ENCODE data around the gene VPS4A. TPM values are rescaled to one million over a fixed set of nuclear protein-coding genes. Genes with fewer than 3 reads are reported as not detected.

The VPS4A gene
- total and polyA plus RNA-seq, 2 donors, result 15.1 to 28.4 TPM

DNA sequence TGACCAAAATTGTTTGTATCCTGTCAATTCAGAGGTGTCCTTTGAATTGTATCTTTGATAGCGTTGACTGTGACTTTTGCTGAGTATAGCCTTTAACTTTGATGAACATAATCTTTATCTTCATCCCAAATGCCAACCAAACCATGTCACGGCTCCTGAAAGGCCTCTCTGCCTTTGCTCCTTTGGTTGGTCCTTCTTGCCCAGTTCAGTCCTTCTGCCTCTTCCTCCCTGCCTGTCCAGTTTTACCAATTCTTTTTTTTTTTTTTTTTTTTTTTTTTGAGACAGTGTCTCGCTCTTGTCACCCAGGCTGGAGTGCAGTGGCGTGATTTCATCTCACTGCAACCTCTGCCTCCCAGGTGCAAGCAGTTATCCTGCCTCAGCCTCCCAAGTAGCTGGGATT, 12.9 kb upstream of the VPS4A start:
- no peak for DNase-seq (ENCODE audit: low read depth in 6 of 9, low spot score in 9 of 9)
- Histone ChIP-seq H3K27ac (ENCODE audit: low read depth in 1 of 2, low read length in 1 of 2) (no peak overlapping the region), H3K27me3 (ENCODE audit: control insufficient read depth in 2 of 2, insufficient read depth in 1 of 2, low read length in 1 of 2) (no peaks in the 10 kb centered on the region), H3K4me1 (ENCODE audit: control insufficient read depth in 2 of 2, insufficient read depth in 2 of 2, low read length in 2 of 2) (no peaks in the 10 kb centered on the region), H3K9me3 (ENCODE audit: control insufficient read depth in 2 of 2, insufficient read depth in 1 of 2, low read length in 1 of 2) (no peaks in the 10 kb centered on the region), H3K4me3 (ENCODE audit: low read length in 2 of 2) (no peak overlapping the region), H3K36me3 (ENCODE audit: control insufficient read depth in 2 of 2, insufficient read depth in 2 of 2, low read length in 1 of 2) (peaks cover 12% of the 10 kb centered on the region in 2 donors)
- WGBS, result 98% methylated on average over 4 of the region's 4 CpGs

DNA sequence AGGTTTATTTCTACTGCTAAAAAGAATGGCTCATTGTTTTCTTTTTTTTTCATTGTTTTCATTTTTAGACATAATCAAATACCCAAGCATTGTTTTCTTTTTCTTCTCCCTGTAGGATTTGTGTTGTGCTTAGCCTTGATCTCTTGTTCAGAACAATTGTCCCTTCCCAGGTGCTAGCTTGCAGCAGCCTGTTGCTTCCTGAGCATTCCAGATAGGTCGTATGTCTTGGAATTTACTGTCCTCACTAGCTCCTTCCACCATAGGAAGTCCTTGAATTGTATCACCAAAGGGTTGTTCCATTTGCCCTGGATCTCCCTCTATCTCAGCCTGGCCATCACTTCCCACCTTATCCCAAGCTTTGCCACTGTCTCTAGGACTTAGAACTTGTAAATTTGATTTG, 10.0 kb upstream of the VPS4A start:
- Histone ChIP-seq H3K9me3 (ENCODE audit: control insufficient read depth in 2 of 2, insufficient read depth in 1 of 2, low read length in 1 of 2) (no peaks in the 10 kb centered on the region), H3K36me3 (ENCODE audit: control insufficient read depth in 2 of 2, insufficient read depth in 2 of 2, low read length in 1 of 2) (peaks cover 12% of the 10 kb centered on the region in 2 donors), H3K4me1 (ENCODE audit: control insufficient read depth in 2 of 2, insufficient read depth in 2 of 2, low read length in 2 of 2) (no peaks in the 10 kb centered on the region), H3K4me3 (ENCODE audit: low read length in 2 of 2) (no peak overlapping the region), H3K27ac (ENCODE audit: low read depth in 1 of 2, low read length in 1 of 2) (no peak overlapping the region), H3K27me3 (ENCODE audit: control insufficient read depth in 2 of 2, insufficient read depth in 1 of 2, low read length in 1 of 2) (no peaks in the 10 kb centered on the region)
- no peak for DNase-seq (ENCODE audit: low read depth in 6 of 9, low spot score in 9 of 9)
- 96% methylated on average over 1 of the region's 1 CpG for WGBS

DNA sequence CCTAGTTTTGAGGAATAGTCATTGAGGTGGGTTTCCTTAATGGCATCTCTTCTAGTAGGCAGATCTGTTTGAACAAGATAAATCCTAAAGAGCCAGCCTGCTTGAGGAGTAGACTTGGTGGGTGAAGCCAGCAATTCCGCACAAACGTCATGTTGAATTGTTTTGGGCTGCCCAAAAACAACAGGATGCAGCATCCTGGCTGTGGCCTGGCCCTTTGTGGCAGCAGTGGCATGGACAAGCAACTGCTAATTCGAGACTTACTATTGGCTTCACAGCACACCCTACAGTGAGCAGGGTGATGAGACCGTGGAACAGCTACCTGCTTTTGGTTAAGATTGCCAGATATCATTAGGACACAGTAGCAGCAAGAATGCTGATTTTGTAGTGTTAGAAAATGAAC, 9.3 kb upstream of the VPS4A start:
- Histone ChIP-seq H3K27ac (ENCODE audit: low read depth in 1 of 2, low read length in 1 of 2) (no peak overlapping the region), H3K4me3 (ENCODE audit: low read length in 2 of 2) (no peak overlapping the region), H3K9me3 (ENCODE audit: control insufficient read depth in 2 of 2, insufficient read depth in 1 of 2, low read length in 1 of 2) (no peaks in the 10 kb centered on the region), H3K36me3 (ENCODE audit: control insufficient read depth in 2 of 2, insufficient read depth in 2 of 2, low read length in 1 of 2) (peaks cover 12% of the 10 kb centered on the region in 2 donors), H3K27me3 (ENCODE audit: control insufficient read depth in 2 of 2, insufficient read depth in 1 of 2, low read length in 1 of 2) (no peaks in the 10 kb centered on the region), H3K4me1 (ENCODE audit: control insufficient read depth in 2 of 2, insufficient read depth in 2 of 2, low read length in 2 of 2) (no peaks in the 10 kb centered on the region)
- over 99% methylated on average over 4 of the region's 4 CpGs for WGBS
- no peak for DNase-seq (ENCODE audit: low read depth in 6 of 9, low spot score in 9 of 9)

DNA sequence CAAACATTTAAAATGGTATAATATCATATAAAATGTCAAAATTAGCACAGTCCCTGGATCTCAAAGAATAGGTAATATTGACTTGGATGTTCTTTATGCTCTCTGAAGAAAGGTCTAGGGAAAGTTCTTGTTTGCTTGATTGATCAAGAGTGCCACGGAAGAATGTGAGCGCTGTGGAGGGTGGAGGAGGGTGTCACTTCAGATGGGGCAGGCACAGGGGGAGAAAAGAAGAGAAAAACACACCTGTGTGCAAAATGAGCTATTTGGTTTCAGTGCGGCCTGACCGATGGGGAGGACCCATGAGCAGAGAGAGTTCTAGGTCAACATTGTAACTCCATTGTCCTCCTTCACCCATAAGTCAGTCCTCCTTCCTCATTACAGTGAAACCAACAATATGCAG, 8.8 kb upstream of the VPS4A start:
- H3K9me3 ChIP-seq (ENCODE audit: control insufficient read depth in 2 of 2, insufficient read depth in 1 of 2, low read length in 1 of 2), result no peaks in the 10 kb centered on the region
- DNase-seq (ENCODE audit: low read depth in 6 of 9, low spot score in 9 of 9), result no peak
- H3K27me3 ChIP-seq (ENCODE audit: control insufficient read depth in 2 of 2, insufficient read depth in 1 of 2, low read length in 1 of 2), result no peaks in the 10 kb centered on the region
- H3K27ac ChIP-seq (ENCODE audit: low read depth in 1 of 2, low read length in 1 of 2), result no peak overlapping the region
- peaks cover 12% of the 10 kb centered on the region in 2 donors for H3K36me3 ChIP-seq (ENCODE audit: control insufficient read depth in 2 of 2, insufficient read depth in 2 of 2, low read length in 1 of 2)
- H3K4me3 ChIP-seq (ENCODE audit: low read length in 2 of 2), result no peak overlapping the region
- 98% methylated on average over 4 of the region's 4 CpGs for WGBS
- H3K4me1 ChIP-seq (ENCODE audit: control insufficient read depth in 2 of 2, insufficient read depth in 2 of 2, low read length in 2 of 2), result no peaks in the 10 kb centered on the region

DNA sequence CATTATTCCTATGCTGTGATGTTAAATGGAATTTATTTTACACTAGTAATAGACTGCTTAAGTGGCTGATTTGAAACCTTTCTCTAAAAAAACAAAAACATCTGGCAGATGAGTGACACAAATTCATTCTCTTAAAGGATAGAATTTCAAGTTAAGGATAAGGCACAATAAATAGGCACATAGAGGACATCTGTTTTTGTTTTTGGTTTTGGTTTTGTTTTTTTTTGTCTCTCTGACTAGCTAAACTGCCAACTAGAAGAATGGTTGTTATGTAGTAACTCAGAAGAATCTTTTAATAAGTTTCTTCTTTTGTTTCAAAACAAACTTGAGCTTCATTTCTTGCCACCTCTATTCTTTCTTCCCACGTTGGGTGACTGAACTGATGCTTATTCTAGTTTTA, 5.1 kb upstream of the VPS4A start:
- peaks cover 0 to 12% of the 10 kb centered on the region in 2 donors for H3K36me3 ChIP-seq (ENCODE audit: control insufficient read depth in 2 of 2, insufficient read depth in 2 of 2, low read length in 1 of 2)
- peaks cover 3 to 7% of the 10 kb centered on the region in 2 donors for H3K4me1 ChIP-seq (ENCODE audit: control insufficient read depth in 2 of 2, insufficient read depth in 2 of 2, low read length in 2 of 2)
- no peak overlapping the region for H3K4me3 ChIP-seq (ENCODE audit: low read length in 2 of 2)
- DNase-seq (ENCODE audit: low read depth in 6 of 9, low spot score in 9 of 9), result no peak
- peaks cover 0 to 7% of the 10 kb centered on the region in 2 donors for H3K9me3 ChIP-seq (ENCODE audit: control insufficient read depth in 2 of 2, insufficient read depth in 1 of 2, low read length in 1 of 2)
- WGBS, result 90% methylated on average over 1 of the region's 1 CpG
- no peak overlapping the region for H3K27ac ChIP-seq (ENCODE audit: low read depth in 1 of 2, low read length in 1 of 2)
- no peaks in the 10 kb centered on the region for H3K27me3 ChIP-seq (ENCODE audit: control insufficient read depth in 2 of 2, insufficient read depth in 1 of 2, low read length in 1 of 2)

DNA sequence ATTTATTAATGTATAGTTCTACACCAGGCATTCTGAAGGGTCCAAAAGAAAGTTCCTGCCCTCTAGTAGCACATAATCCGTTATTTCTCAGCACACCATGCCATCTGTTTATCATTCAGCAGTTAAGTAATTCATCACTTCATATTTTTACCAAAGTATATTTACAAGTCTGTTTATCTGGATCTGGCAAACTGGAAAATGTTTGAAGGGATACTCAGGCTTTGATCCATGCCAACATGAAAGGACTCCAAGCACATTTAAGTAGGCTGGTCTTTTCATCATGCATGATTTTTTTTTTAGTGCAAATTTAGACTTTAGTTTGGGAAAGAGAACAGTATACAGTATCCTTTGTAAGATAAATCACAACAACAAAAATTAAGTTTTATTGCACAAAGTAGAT, 4.1 kb upstream of the VPS4A start:
- Histone ChIP-seq H3K4me1 (ENCODE audit: control insufficient read depth in 2 of 2, insufficient read depth in 2 of 2, low read length in 2 of 2) (peaks cover 4 to 10% of the 10 kb centered on the region in 2 donors), H3K4me3 (ENCODE audit: low read length in 2 of 2) (no peak overlapping the region), H3K27ac (ENCODE audit: low read depth in 1 of 2, low read length in 1 of 2) (no peak overlapping the region), H3K27me3 (ENCODE audit: control insufficient read depth in 2 of 2, insufficient read depth in 1 of 2, low read length in 1 of 2) (no peaks in the 10 kb centered on the region), H3K9me3 (ENCODE audit: control insufficient read depth in 2 of 2, insufficient read depth in 1 of 2, low read length in 1 of 2) (peaks cover 0 to 7% of the 10 kb centered on the region in 2 donors), H3K36me3 (ENCODE audit: control insufficient read depth in 2 of 2, insufficient read depth in 2 of 2, low read length in 1 of 2) (peaks cover 0 to 4% of the 10 kb centered on the region in 2 donors)
- DNase-seq (ENCODE audit: low read depth in 6 of 9, low spot score in 9 of 9), result no peak
- 99% methylated on average over 1 of the region's 1 CpG for WGBS

DNA sequence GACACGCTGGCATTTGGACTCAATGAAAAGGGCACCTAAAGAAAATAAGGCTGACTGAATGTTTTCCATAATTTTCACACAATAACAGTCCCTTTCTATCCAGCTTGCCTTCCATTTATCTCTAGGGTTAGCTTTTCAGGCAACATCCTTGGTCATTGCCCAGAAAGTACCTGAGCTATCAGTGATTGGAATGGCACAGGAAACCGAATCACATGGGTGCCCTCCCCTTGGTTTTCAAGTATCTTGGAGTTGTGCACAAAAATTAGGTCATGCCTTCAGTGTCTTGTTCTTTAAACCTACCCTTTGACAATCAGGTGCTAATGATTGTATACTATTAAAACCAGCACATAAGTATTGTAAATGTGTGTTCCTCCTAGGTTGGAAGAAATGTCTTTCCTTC, 3.3 kb upstream of the VPS4A start:
- 98% methylated on average over 2 of the region's 2 CpGs for WGBS
- no peaks in the 10 kb centered on the region for H3K36me3 ChIP-seq (ENCODE audit: control insufficient read depth in 2 of 2, insufficient read depth in 2 of 2, low read length in 1 of 2)
- H3K4me1 ChIP-seq (ENCODE audit: control insufficient read depth in 2 of 2, insufficient read depth in 2 of 2, low read length in 2 of 2), result peaks cover 6 to 13% of the 10 kb centered on the region in 2 donors
- no peaks in the 10 kb centered on the region for H3K27me3 ChIP-seq (ENCODE audit: control insufficient read depth in 2 of 2, insufficient read depth in 1 of 2, low read length in 1 of 2)
- H3K4me3 ChIP-seq (ENCODE audit: low read length in 2 of 2), result no peak overlapping the region
- H3K9me3 ChIP-seq (ENCODE audit: control insufficient read depth in 2 of 2, insufficient read depth in 1 of 2, low read length in 1 of 2), result peaks cover 0 to 7% of the 10 kb centered on the region in 2 donors
- no peak for DNase-seq (ENCODE audit: low read depth in 6 of 9, low spot score in 9 of 9)
- no peak overlapping the region for H3K27ac ChIP-seq (ENCODE audit: low read depth in 1 of 2, low read length in 1 of 2)

DNA sequence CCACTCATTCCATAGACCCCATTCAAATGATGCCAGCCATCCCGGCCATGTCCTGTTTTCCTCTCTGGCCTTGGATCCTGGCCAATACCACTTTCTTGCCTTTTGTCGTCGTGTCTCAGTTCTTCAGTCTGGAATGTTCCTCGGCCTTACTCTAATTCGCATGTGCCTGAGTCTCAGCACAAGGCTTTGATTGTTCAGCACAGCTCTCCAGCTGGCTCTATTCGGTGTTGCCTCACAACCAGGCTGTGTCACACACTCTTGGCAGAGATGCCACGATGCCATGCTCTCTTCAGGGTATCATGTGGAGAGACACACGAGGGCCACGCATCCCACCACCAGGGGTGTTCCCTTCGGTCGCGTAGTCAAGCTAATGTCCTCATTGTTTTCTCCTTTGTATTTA, 1.8 kb upstream of the VPS4A start:
- WGBS, result 94% methylated on average over 12 of the region's 12 CpGs
- H3K9me3 ChIP-seq (ENCODE audit: control insufficient read depth in 2 of 2, insufficient read depth in 1 of 2, low read length in 1 of 2), result peaks cover 0 to 7% of the 10 kb centered on the region in 2 donors
- DNase-seq (ENCODE audit: low read depth in 6 of 9, low spot score in 9 of 9), result no peak
- peaks cover 4 to 7% of the 10 kb centered on the region in 2 donors for H3K36me3 ChIP-seq (ENCODE audit: control insufficient read depth in 2 of 2, insufficient read depth in 2 of 2, low read length in 1 of 2)
- no peak overlapping the region for H3K27ac ChIP-seq (ENCODE audit: low read depth in 1 of 2, low read length in 1 of 2)
- peaks cover 8 to 13% of the 10 kb centered on the region in 2 donors for H3K4me1 ChIP-seq (ENCODE audit: control insufficient read depth in 2 of 2, insufficient read depth in 2 of 2, low read length in 2 of 2)
- no peaks in the 10 kb centered on the region for H3K27me3 ChIP-seq (ENCODE audit: control insufficient read depth in 2 of 2, insufficient read depth in 1 of 2, low read length in 1 of 2)
- H3K4me3 ChIP-seq (ENCODE audit: low read length in 2 of 2), result no peak overlapping the region

DNA sequence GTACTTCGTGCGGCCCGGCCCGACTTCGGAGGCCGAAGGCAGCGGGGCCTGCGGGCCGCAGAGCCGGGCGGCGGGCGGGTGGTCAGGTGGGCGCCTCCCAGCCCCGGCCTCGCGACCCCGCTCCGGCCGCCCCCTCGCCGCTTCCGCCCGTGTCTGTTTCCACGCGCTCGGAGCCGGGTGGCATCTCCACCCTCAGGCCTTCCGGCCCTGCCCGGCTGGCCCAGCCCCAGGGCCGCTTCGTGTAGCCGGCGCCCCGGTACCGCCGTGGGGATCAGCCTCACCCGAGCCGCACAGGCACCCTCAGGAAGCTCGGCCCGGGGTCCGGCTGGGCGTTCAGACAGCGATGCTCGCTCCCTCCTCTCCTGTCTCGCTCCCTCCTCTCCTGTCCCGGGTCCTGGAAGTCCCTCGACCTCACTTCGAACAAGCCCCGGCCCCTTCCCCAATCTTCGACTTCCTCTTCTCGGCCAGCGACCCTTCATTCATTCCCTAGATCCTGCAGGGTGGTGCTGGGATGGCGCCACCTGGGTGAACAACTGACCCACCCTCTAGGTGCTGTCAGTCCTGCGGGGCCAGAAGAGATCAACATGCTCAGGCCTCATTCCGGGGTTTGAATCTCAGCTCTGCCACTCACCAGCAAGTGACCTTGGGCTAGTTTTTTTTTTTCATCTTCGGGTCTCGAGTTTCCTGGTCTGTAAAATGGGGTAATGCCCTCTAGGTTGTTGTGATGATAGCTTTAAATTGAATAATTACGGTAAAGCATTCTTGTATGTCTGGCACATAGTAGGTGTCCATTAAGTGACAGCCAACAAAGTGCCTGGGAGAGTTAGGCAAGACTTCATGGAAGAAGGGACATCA, 610 bp downstream of the VPS4A start:
- H3K9me3 ChIP-seq (ENCODE audit: control insufficient read depth in 2 of 2, insufficient read depth in 1 of 2, low read length in 1 of 2), result peaks cover 0 to 7% of the 10 kb centered on the region in 2 donors
- WGBS, result 3% methylated on average over 59 of the region's 59 CpGs

More for the DNA sequence above, 610 bp downstream of the VPS4A start:
- Histone ChIP-seq H3K36me3 (ENCODE audit: control insufficient read depth in 2 of 2, insufficient read depth in 2 of 2, low read length in 1 of 2) (peaks cover 28 to 31% of the 10 kb centered on the region in 2 donors), H3K27me3 (ENCODE audit: control insufficient read depth in 2 of 2, insufficient read depth in 1 of 2, low read length in 1 of 2) (no peaks in the 10 kb centered on the region), H3K27ac (ENCODE audit: low read depth in 1 of 2, low read length in 1 of 2) (peak overlapping the region in 1 of 2 donors; percentile 78), H3K4me1 (ENCODE audit: control insufficient read depth in 2 of 2, insufficient read depth in 2 of 2, low read length in 2 of 2) (peaks cover 8 to 13% of the 10 kb centered on the region in 2 donors), H3K4me3 (ENCODE audit: low read length in 2 of 2) (peak overlapping the region; percentile 63 to 97)
- DNase-seq (ENCODE audit: low read depth in 6 of 9, low spot score in 9 of 9), result peak in 4 of 9 donors; percentile 9 to 27 (median 18)

All from thymus (tissue), 11 donors.